IMR-90 (cell line): ENCODE results near the gene IGBP1. TPM values are rescaled to one million over a fixed set of nuclear protein-coding genes. Genes with fewer than 3 reads are reported as not detected.
"Not testable (repeated sequence)": the region's sequence is repeated elsewhere in the genome, so short reads cannot be mapped to it uniquely, and the experiment has no call there.

ENCODE experiments used
- ATAC-seq: fragments of 200-7000 bp; cut with Tn5 transposase; 2 replicates; pipeline ENCODE4 v1.9.1; 2020; ENCODE audit warnings: low read depth, mild to moderate bottlenecking, moderate library complexity
- BruUV-seq: library from RNA; stranded (reverse); fragments of 400-500 nt; replicated peaks from 2 replicates; lab custom pipeline; 2021; lab: Mats Ljungman, UMichigan
- CTCF ChIA-PET: fragments of 300-600 bp; formaldehyde crosslinking; extraction: SDS; loops from one replicate; lab custom pipeline; 2021; ENCODE audit warnings: antibody characterized with exemption; lab: Yijun Ruan, JAX
- POLR2A ChIA-PET: fragments of 300-600 bp; sonication (Branson Sonifier 250); formaldehyde crosslinking; loops from one replicate; lab custom pipeline; 2022; ENCODE audit warnings: antibody characterized with exemption; ENCODE audit not compliant: unreplicated experiment; lab: Charles Lee
- DNase-seq: peaks from one replicate; pipeline ENCODE4 v3.0.0; 2013
- H2AFZ ChIP-seq: replicated peaks from 2 replicates; pipeline ENCODE3; 2013; ENCODE audit warnings: low read length, mild to moderate bottlenecking; ENCODE audit not compliant: poor library complexity
- H2AK5ac ChIP-seq: 2 replicates; pipeline ENCODE4 v1.6.1; 2013; ENCODE audit warnings: low read depth, low read length, inconsistent platforms
- H2AK9ac ChIP-seq: replicated peaks from 2 replicates; pipeline ENCODE3; 2013; ENCODE audit warnings: mild to moderate bottlenecking, low read depth, low read length, moderate library complexity; ENCODE audit not compliant: poor library complexity
- H2BK120ac ChIP-seq: 2 replicates; pipeline ENCODE4 v1.6.1; 2013; ENCODE audit warnings: low read depth, low read length, inconsistent platforms
- H2BK15ac ChIP-seq: 3 replicates; pipeline ENCODE4 v1.6.1; 2013; ENCODE audit warnings: low read depth, low read length, inconsistent platforms
- H2BK20ac ChIP-seq: 2 replicates; pipeline ENCODE4 v1.6.1; 2013; ENCODE audit warnings: low read depth, mild to moderate bottlenecking, inconsistent platforms, low read length, moderate library complexity
- H2BK5ac ChIP-seq: 2 replicates; pipeline ENCODE4 v1.6.1; 2013; ENCODE audit warnings: mild to moderate bottlenecking, low read depth, low read length, inconsistent platforms; ENCODE audit not compliant: poor library complexity, severe bottlenecking
- H3K14ac ChIP-seq: replicated peaks from 2 replicates; pipeline ENCODE4 v1.6.1; 2013; ENCODE audit warnings: low read depth, low read length, inconsistent platforms
- H3K18ac ChIP-seq: 2 replicates; pipeline ENCODE4 v1.6.1; 2013; ENCODE audit warnings: low read depth, low read length, control low read depth
- H3K23ac ChIP-seq: 2 replicates; pipeline ENCODE4 v1.6.1; 2013; ENCODE audit warnings: low read depth, low read length, inconsistent platforms
- H3K27ac ChIP-seq: 2 replicates; pipeline ENCODE4 v1.5.1; 2013; ENCODE audit warnings: mild to moderate bottlenecking, control low read depth, low read length; ENCODE audit not compliant: insufficient read depth
- H3K27me3 ChIP-seq: 2 replicates; pipeline ENCODE4 v1.6.1; 2013; ENCODE audit warnings: low read length; ENCODE audit not compliant: control insufficient read depth, insufficient read depth
- H3K36me3 ChIP-seq: 2 replicates; pipeline ENCODE4 v1.6.1; 2013; ENCODE audit warnings: low read length, mixed read lengths; ENCODE audit not compliant: control insufficient read depth, insufficient read depth
- H3K4ac ChIP-seq: 2 replicates; pipeline ENCODE4 v1.6.1; 2013; ENCODE audit warnings: low read depth, low read length, inconsistent platforms
- H3K4me1 ChIP-seq: 2 replicates; pipeline ENCODE4 v1.6.1; 2013; ENCODE audit warnings: low read length, mixed read lengths; ENCODE audit not compliant: control insufficient read depth, insufficient read depth
- H3K4me2 ChIP-seq: 2 replicates; pipeline ENCODE4 v1.6.1; 2013; ENCODE audit warnings: low read depth, mild to moderate bottlenecking, control low read depth, low read length, moderate library complexity
- H3K4me3 ChIP-seq: 2 replicates; pipeline ENCODE4 v1.5.1; 2013; ENCODE audit warnings: low read depth, mild to moderate bottlenecking, control low read depth, low read length, moderate library complexity; ENCODE audit not compliant: insufficient read depth
- H3K56ac ChIP-seq: 2 replicates; pipeline ENCODE4 v1.6.1; 2013; ENCODE audit warnings: low read length, inconsistent platforms; ENCODE audit not compliant: insufficient read depth; ENCODE audit errors: extremely low read depth
- H3K79me1 ChIP-seq, 2 experiments: 2 replicates each; pipeline ENCODE4 v1.6.1; 2013; ENCODE audit warnings: low read length in 2 of 2, inconsistent platforms in 1 of 2, low read depth in 1 of 2
- H3K9ac ChIP-seq: 2 replicates; pipeline ENCODE4 v1.6.1; 2013; ENCODE audit warnings: low read depth, low read length, control low read depth
- H3K9me1 ChIP-seq: 2 replicates; pipeline ENCODE4 v1.6.1; 2013; ENCODE audit warnings: low read length, inconsistent platforms; ENCODE audit not compliant: insufficient read depth
- H3K9me3 ChIP-seq: 2 replicates; pipeline ENCODE4 v1.6.1; 2013; ENCODE audit warnings: low read length; ENCODE audit not compliant: control insufficient read depth, insufficient read depth
- H4K20me1 ChIP-seq: 2 replicates; pipeline ENCODE4 v1.6.1; 2013; ENCODE audit warnings: low read length, inconsistent platforms; ENCODE audit not compliant: insufficient read depth
- H4K5ac ChIP-seq: 2 replicates; pipeline ENCODE4 v1.6.1; 2013; ENCODE audit warnings: mild to moderate bottlenecking, low read depth, low read length, control low read depth
- H4K8ac ChIP-seq, 2 experiments: 2 replicates each; pipeline ENCODE4 v1.6.1; 2013; ENCODE audit warnings: low read depth in 2 of 2, low read length in 2 of 2, control low read depth in 1 of 2, inconsistent platforms in 1 of 2
- H4K91ac ChIP-seq: 2 replicates; pipeline ENCODE4 v1.6.1; 2013; ENCODE audit warnings: low read depth, low read length, inconsistent platforms; ENCODE audit not compliant: insufficient read depth
- CHD1 ChIP-seq: IDR thresholded peaks from 2 replicates; pipeline ENCODE4 v1.6.1; 2012; ENCODE audit warnings: low read depth, low read length, improper control_type of control experiment
- MXI1 ChIP-seq: IDR thresholded peaks from 2 replicates; pipeline ENCODE4 v1.6.1; 2012; ENCODE audit warnings: low read depth, mild to moderate bottlenecking, low read length, moderate library complexity, borderline replicate concordance
- POLR2A ChIP-seq: IDR thresholded peaks from 2 replicates; pipeline ENCODE4 v1.6.1; 2012; ENCODE audit warnings: mild to moderate bottlenecking, low read depth, low read length
- whole genome bisulfite sequencing, 2 experiments: methylation state at CpG; one replicate each; pipeline versions ENCODE4 v1.1.5 to v1.1.7; 2013; ENCODE audit warnings: missing lambda C conversion rate in 2 of 2; ENCODE audit not compliant: insufficient read length in 1 of 2; ENCODE audit errors: extremely low coverage in 2 of 2; 5-methylcytosine and 5-hydroxymethylcytosine counted together
- dilution Hi-C: fragments of 300-500 bp; cut with HindIII; formaldehyde crosslinking; loops from one replicate; pipeline ENCODE4 v1.14.3; 2018; ENCODE audit warnings: low sequenced_read_pairs; ENCODE audit not compliant: unreplicated experiment
- in situ Hi-C: fragments of 300-500 bp; cut with MboI; formaldehyde crosslinking; loops from 3 replicates; pipeline ENCODE4 v1.14.3; 2019; ENCODE audit warnings: low sequenced_read_pairs, inconsistent platforms, mixed read lengths
- intact Hi-C: fragments of 100-400 bp; cut with micrococcal nuclease; formaldehyde crosslinking; loops from 2 replicates; pipeline ENCODE4 v1.10.0; 2022
- polyA plus RNA-seq, 3 experiments: library from polyadenylated mRNA; depleted of rRNA; stranded (reverse); fragments of >200 nt; gene quantifications; 2 replicates each; pipeline ENCODE4 v1.2.3, GENCODE V29; 2012; ENCODE audit warnings: low replicate concordance in 1 of 3
- total RNA-seq: library from RNA; depleted of rRNA; stranded (reverse); fragments of >200 nt; gene quantifications from 2 replicates; pipeline ENCODE4 v1.2.3, GENCODE V29; 2012

Gene IGBP1
- total and polyA plus RNA-seq, 2 of the 4 experiments (the other 2 are of a cell fraction) = 51.8 to 87.1 TPM

DNA sequence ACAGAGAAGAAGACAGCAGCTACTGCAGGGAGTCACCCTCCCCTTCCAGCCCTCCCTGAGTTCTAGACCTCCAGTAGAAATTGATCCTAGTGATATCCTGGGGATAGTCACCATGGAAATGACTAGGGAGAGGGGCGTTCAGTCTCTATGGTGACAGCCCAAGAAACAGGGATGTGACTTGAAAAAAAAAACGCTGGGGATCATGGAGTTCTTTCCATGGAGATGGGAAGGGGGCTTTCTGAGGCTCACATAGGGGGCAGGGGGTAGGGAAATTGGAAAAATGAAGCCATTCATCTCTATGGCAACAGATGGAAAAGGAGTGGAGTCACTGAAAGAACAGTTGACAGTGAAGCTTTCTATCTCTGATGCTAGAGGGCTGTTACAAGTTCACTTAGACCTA is 28.0 kb upstream of the IGBP1 start:
- Histone ChIP-seq H2BK120ac (no peak overlapping the region), H3K4me2 (no peak overlapping the region), H3K79me1 (no peaks in the 10 kb centered on the region), H2BK5ac (no peak overlapping the region), H3K4ac (no peak overlapping the region), H3K9ac (no peak overlapping the region), H2AK9ac (no peak overlapping the region), H2AK5ac (no peak overlapping the region), H3K23ac (no peak overlapping the region), H3K14ac (no peak overlapping the region), H3K4me3 (no peak overlapping the region), H3K9me3 (no peaks in the 10 kb centered on the region), H4K91ac (no peak overlapping the region), H4K20me1 (no peaks in the 10 kb centered on the region), H3K4me1 (no peaks in the 10 kb centered on the region), H4K8ac (no peak overlapping the region), H2BK15ac (no peak overlapping the region), H4K5ac (no peak overlapping the region), H3K27ac (no peak overlapping the region), H3K9me1 (no peaks in the 10 kb centered on the region), H2BK20ac (no peak overlapping the region), H3K27me3 (peaks cover 4% of the 10 kb centered on the region; the same call in 1 of the 2 replicates), H2AFZ (no peak overlapping the region), H3K56ac (no peak overlapping the region), H3K18ac (no peak overlapping the region), H3K36me3 (no peaks in the 10 kb centered on the region)
- DNase-seq (no peak), ATAC-seq (no peak)
- ChIA-PET POLR2A (no interaction called here), CTCF (interaction anchor here (1.1 kb wide), 1 partner anchor 32 kb away, joined by 3 read pairs; no protein-coding TSS in a partner anchor)
- BruUV-seq = no TSS peak
- WGBS, 2 experiments = 17% methylated on average over 2 of the region's 2 CpGs; no CpG with 5 or more reads in 1 of the 2 experiments
- in situ Hi-C loops (no loop called here), intact Hi-C loops (no loop called here), dilution Hi-C loops (no loop called here)
- TF ChIP-seq POLR2A = no peak
- TF ChIP-seq MXI1 = no peak
- TF ChIP-seq CHD1 = no peak

- WGBS, 2 experiments = 100% methylated on average over 1 of the region's 4 CpGs; no CpG with 5 or more reads in 1 of the 2 experiments
- BruUV-seq, CTCF ChIA-PET: not testable (repeated sequence)
Observed at GRCh38 chrX:70111436-70112026, 21.7 kb upstream of the IGBP1 start.

More at GRCh38 chrX:70111436-70112026, 21.7 kb upstream of the IGBP1 start:
- H4K5ac ChIP-seq, H4K91ac ChIP-seq, H2BK20ac ChIP-seq, H3K4ac ChIP-seq, H3K56ac ChIP-seq, H2BK15ac ChIP-seq, H3K9ac ChIP-seq, H4K8ac ChIP-seq, intact Hi-C loops, H3K9me1 ChIP-seq, H3K18ac ChIP-seq, H3K14ac ChIP-seq, H2AFZ ChIP-seq, H3K4me3 ChIP-seq, H3K79me1 ChIP-seq, H3K4me2 ChIP-seq, ATAC-seq, H3K27me3 ChIP-seq, H3K23ac ChIP-seq, H3K36me3 ChIP-seq, dilution Hi-C loops, H3K4me1 ChIP-seq, H2BK120ac ChIP-seq, H2AK9ac ChIP-seq, H2AK5ac ChIP-seq, POLR2A ChIA-PET, in situ Hi-C loops, H2BK5ac ChIP-seq, H3K27ac ChIP-seq, H4K20me1 ChIP-seq, DNase-seq: not testable (repeated sequence)
- peaks cover 11% of the 10 kb centered on the region for H3K9me3 ChIP-seq
